Measurements from ENCODE around the gene ARPC3.
"Not testable (repeated sequence)": the region's sequence is repeated elsewhere in the genome, so short reads cannot be mapped to it uniquely, and the experiment has no call there.

Gene ARPC3

GRCh38 chr12:110410086-110410485 lies 40.1 kb downstream of the ARPC3 start:
- FAIRE-seq: not testable (repeated sequence)

GRCh38 chr12:110405126-110405662 lies 44.9 kb downstream of the ARPC3 start:
- FAIRE-seq: not testable (repeated sequence)

- FAIRE-seq: no peak
Measured at GRCh38 chr12:110403976-110404682, 46.0 kb downstream of the ARPC3 start.

GRCh38 chr12:110403146-110403975 lies 46.8 kb downstream of the ARPC3 start, which contains the start of gene ANAPC7:
Gene ANAPC7, minus strand, starts transcription at chr12:110403708. Its CDS starts 81 bp downstream, at chr12:110403627.
- peak; percentile 51 for FAIRE-seq
